ENCODE results near the gene SEC22A. TPM values are rescaled to one million over a fixed set of nuclear protein-coding genes. Genes with fewer than 3 reads are reported as not detected.

The SEC22A gene
- total and polyA plus RNA-seq, 4 experiments from 2014 or later, result 19.4 to 26.5 (median 22.5) TPM

DNA sequence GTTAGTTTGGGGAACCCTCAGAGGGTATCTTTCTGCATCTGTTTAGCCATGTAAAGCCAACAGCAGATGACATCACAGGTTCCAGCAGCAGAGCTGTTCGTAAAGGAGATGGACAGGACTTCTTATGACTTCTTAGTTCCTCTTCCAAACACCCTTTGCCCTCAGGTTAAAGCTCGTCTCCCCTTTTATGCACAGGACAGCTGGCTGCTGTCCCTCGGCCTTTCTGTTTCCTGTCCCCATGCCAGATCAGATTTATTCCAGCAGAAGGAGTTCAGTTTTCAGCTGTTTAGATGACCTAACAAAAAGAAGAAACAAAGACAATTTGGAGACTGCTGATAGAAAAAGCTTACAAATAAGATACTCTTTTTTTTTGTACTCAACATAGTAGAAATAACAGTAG lies 45.1 kb downstream of the SEC22A start:
- peak overlapping the region in 1 of 7 donors; percentile 24 for H3K27ac Mint-ChIP-seq
- no peaks in the 10 kb centered on the region for H3K27me3 Mint-ChIP-seq
- ChIA-PET CTCF (ENCODE audit: partially characterized antibody) (no interaction called here), POLR2A (ENCODE audit: partially characterized antibody) (no interaction called here)
- H3K4me3 Mint-ChIP-seq, result no peak overlapping the region
- Histone ChIP-seq H3K27me3 (ENCODE audit: insufficient read depth, low read length) (no peaks in the 10 kb centered on the region), H3K36me3 (ENCODE audit: insufficient read depth, low read length) (peaks cover 12% of the 10 kb centered on the region), H3K4me3 (ENCODE audit: low read length in 2 of 2) (no peak overlapping the region), H3K9me3 (ENCODE audit: control insufficient read depth in 1 of 2, low read length in 2 of 2) (no peaks in the 10 kb centered on the region), H3K4me1 (ENCODE audit: insufficient read depth, low read length) (no peaks in the 10 kb centered on the region), H3K27ac (ENCODE audit: low read depth, low read length) (no peak overlapping the region)
- H3K9me3 Mint-ChIP-seq, result no peaks in the 10 kb centered on the region
- no peak for DNase-seq
- H3K36me3 Mint-ChIP-seq, result peaks cover 51 to 59% of the 10 kb centered on the region in 2 donors
- peaks cover 8 to 19% (median 10%) of the 10 kb centered on the region in 4 donors for H3K4me1 Mint-ChIP-seq
- intact Hi-C loops (cut with micrococcal nuclease), result no loop called here

DNA sequence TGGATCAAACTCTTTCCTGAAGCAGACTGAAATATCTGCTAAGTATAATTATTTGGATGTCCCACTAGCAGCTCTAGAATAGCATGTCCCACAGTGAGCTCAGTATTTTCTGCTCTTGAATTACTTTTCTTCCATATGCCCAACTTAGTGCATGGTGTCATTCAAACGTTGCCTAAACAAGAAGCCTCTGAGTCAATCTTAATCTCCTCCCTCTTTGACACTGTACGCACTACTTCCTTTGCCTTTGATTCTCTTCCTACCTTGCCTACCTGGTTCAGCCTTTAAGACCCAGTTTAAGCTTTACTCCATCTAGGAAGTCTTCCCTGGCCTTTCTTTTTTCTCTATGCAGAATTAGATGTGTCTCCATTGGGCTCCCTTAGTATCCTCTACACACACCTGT lies 54.5 kb downstream of the SEC22A start:
- CTCF ChIA-PET (ENCODE audit: partially characterized antibody), result no interaction called here
- Histone ChIP-seq H3K36me3 (ENCODE audit: insufficient read depth, low read length) (no peaks in the 10 kb centered on the region), H3K4me1 (ENCODE audit: insufficient read depth, low read length) (no peaks in the 10 kb centered on the region), H3K27me3 (ENCODE audit: insufficient read depth, low read length) (no peaks in the 10 kb centered on the region), H3K4me3 (ENCODE audit: low read length in 2 of 2) (no peak overlapping the region), H3K27ac (ENCODE audit: low read depth, low read length) (no peak overlapping the region), H3K9me3 (ENCODE audit: control insufficient read depth in 1 of 2, low read length in 2 of 2) (no peaks in the 10 kb centered on the region)
- Mint-ChIP-seq H3K4me3 (peak overlapping the region in 1 of 8 donors; percentile 18), H3K27me3 (no peaks in the 10 kb centered on the region), H3K9me3 (no peaks in the 10 kb centered on the region), H3K4me1 (peaks cover 0 to 4% (median 2%) of the 10 kb centered on the region in 4 donors), H3K36me3 (peaks cover 5 to 29% of the 10 kb centered on the region in 2 donors), H3K27ac (peak overlapping the region in 1 of 7 donors; percentile 5)
- intact Hi-C loops (cut with micrococcal nuclease), result no loop called here
- no peak for DNase-seq
- POLR2A ChIA-PET (ENCODE audit: partially characterized antibody), result no interaction called here

DNA sequence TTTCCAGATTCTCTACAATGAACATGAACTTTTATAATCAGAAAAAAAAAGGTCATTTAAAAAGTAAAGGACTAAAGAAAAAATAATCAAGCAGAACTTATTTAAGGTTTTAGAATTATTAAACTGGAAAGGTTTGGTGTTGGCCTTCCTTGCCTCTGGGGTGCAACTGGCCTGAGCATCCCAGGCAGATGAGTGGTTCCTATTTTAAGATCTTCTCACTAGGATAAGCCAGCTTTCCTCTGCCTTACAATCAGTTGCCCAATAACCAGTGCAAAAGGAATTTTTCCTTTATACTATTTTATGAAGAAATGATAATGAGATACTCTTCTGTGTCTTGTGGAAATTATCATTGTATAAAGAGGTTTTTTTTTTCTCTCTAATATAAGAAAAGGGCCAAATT lies 56.6 kb downstream of the SEC22A start:
- intact Hi-C loops (cut with micrococcal nuclease), result loop anchor here (1.0 to 2.0 kb wide), 3 partner anchors 230 to 1712 kb away; no protein-coding TSS in a partner anchor
- Mint-ChIP-seq H3K36me3 (peaks cover 12 to 28% of the 10 kb centered on the region in 2 donors), H3K27me3 (no peaks in the 10 kb centered on the region), H3K4me1 (peaks cover 0 to 4% (median 2%) of the 10 kb centered on the region in 4 donors), H3K9me3 (no peaks in the 10 kb centered on the region), H3K27ac (peak overlapping the region in 1 of 7 donors; percentile 65), H3K4me3 (no peak overlapping the region)
- Histone ChIP-seq H3K4me3 (ENCODE audit: low read length in 2 of 2) (no peak overlapping the region), H3K27me3 (ENCODE audit: insufficient read depth, low read length) (no peaks in the 10 kb centered on the region), H3K27ac (ENCODE audit: low read depth, low read length) (no peak overlapping the region), H3K36me3 (ENCODE audit: insufficient read depth, low read length) (no peaks in the 10 kb centered on the region), H3K9me3 (ENCODE audit: control insufficient read depth in 1 of 2, low read length in 2 of 2) (no peaks in the 10 kb centered on the region), H3K4me1 (ENCODE audit: insufficient read depth, low read length) (no peaks in the 10 kb centered on the region)
- ChIA-PET CTCF (ENCODE audit: partially characterized antibody) (interaction anchor here (0.9 kb wide), 1 partner anchor 315 kb away, joined by 3 read pairs; no protein-coding TSS in a partner anchor), POLR2A (ENCODE audit: partially characterized antibody) (no interaction called here)
- DNase-seq, result no peak

DNA sequence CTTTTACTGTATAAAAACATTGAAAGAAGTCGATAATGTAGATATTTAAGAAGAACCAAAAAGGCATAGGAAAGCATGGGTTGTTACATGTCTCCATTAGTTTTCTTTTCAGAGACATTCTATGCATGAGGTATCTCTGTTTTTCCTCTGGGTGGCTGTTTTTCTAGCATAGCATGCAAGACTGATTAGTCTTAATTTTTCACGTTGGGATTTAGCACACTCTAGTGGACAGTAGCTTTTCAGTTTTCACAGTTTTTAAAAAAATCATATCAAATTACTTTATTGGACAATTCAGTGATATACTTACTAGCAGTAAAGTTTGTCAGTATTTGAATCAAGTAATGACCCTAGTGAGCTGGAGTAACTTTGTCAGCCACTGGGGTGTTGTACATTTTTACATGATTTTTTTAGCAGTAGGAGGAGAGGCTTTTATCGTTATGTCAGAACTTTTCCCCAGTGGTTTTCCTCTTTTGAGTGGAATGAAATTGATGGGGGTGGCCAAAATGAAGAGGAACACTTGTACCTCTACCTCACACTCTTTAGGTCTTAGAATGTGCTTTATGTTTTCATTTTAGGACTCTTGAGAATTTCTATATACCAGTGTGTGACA lies 57.2 kb downstream of the SEC22A start:
- H3K27me3 ChIP-seq (ENCODE audit: insufficient read depth, low read length), result no peaks in the 10 kb centered on the region
- Mint-ChIP-seq H3K27ac (peak overlapping the region in 3 of 7 donors; percentile 8 to 65 (median 46)), H3K36me3 (peaks cover 14 to 29% of the 10 kb centered on the region in 2 donors), H3K4me1 (peaks cover 0 to 4% (median 2%) of the 10 kb centered on the region in 4 donors), H3K27me3 (no peaks in the 10 kb centered on the region), H3K4me3 (no peak overlapping the region), H3K9me3 (no peaks in the 10 kb centered on the region)
- intact Hi-C loops (cut with micrococcal nuclease), result loop anchor here (1.0 to 2.0 kb wide), 3 partner anchors 231 to 1712 kb away; no protein-coding TSS in a partner anchor
- H3K4me3 ChIP-seq (ENCODE audit: low read length in 2 of 2), result no peak overlapping the region
- no peaks in the 10 kb centered on the region for H3K4me1 ChIP-seq (ENCODE audit: insufficient read depth, low read length)
- DNase-seq, result peak in 4 of 5 donors; percentile 7 to 24 (median 12)
- no peak overlapping the region for H3K27ac ChIP-seq (ENCODE audit: low read depth, low read length)
- ChIA-PET POLR2A (ENCODE audit: partially characterized antibody) (no interaction called here), CTCF (ENCODE audit: partially characterized antibody) (interaction anchor here (0.9 kb wide), 1 partner anchor 316 kb away, joined by 3 read pairs; no protein-coding TSS in a partner anchor)
- H3K36me3 ChIP-seq (ENCODE audit: insufficient read depth, low read length), result no peaks in the 10 kb centered on the region
- no peaks in the 10 kb centered on the region for H3K9me3 ChIP-seq (ENCODE audit: control insufficient read depth in 1 of 2, low read length in 2 of 2)

DNA sequence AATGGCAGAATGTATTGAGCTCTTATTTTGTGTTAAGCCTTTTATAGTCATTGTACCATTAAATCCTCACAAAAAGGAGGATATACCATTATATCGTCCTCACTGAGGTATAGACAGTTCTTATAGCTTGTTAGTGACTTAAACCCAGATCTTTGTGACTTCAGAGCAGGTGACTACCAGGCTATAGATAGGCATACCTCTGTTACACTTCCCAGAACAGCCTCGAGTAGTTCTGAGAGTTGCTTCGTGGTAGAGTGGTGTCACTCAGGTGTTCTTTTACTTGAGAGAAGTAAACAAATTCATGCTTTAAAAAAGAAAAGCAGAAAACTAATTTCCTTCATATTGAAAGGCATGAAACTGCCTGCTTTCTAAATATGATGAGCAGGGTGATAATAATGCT lies 59.9 kb downstream of the SEC22A start:
- CTCF ChIA-PET (ENCODE audit: partially characterized antibody), result no interaction called here
- intact Hi-C loops (cut with micrococcal nuclease), result no loop called here

DNA sequence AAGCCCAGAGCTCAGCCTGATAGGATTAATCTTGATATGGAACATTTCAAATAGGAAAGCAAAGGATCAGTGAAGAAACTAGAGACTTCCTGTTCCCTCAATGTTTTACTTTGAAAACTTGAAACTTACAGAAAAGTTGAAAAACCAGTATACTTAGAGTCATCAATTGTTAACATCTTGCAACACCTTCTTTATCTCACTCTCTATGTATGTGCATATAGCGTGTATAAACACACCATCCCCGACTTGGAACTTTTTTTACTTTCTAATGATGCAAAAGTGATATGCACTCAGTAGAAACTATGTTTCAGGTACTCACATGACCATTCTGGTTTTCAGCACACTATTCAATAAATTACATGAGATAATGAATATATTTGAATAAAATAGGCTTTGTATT lies 60.5 kb downstream of the SEC22A start:
- no peak for DNase-seq
- Mint-ChIP-seq H3K27me3 (no peaks in the 10 kb centered on the region), H3K27ac (peak overlapping the region in 1 of 7 donors; percentile 33), H3K9me3 (peaks cover 0 to 2% (median 0%) of the 10 kb centered on the region in 8 donors), H3K4me3 (no peak overlapping the region), H3K36me3 (peaks cover 44 to 45% of the 10 kb centered on the region in 2 donors), H3K4me1 (peaks cover 0 to 5% (median 1%) of the 10 kb centered on the region in 4 donors)
- H3K4me1 ChIP-seq (ENCODE audit: insufficient read depth, low read length), result no peaks in the 10 kb centered on the region
- POLR2A ChIA-PET (ENCODE audit: partially characterized antibody), result no interaction called here
- no peaks in the 10 kb centered on the region for H3K27me3 ChIP-seq (ENCODE audit: insufficient read depth, low read length)
- no peak overlapping the region for H3K27ac ChIP-seq (ENCODE audit: low read depth, low read length)
- CTCF ChIA-PET (ENCODE audit: partially characterized antibody), result no interaction called here
- intact Hi-C loops (cut with micrococcal nuclease), result no loop called here
- no peaks in the 10 kb centered on the region for H3K36me3 ChIP-seq (ENCODE audit: insufficient read depth, low read length)
- H3K4me3 ChIP-seq (ENCODE audit: low read length in 2 of 2), result no peak overlapping the region
- no peaks in the 10 kb centered on the region for H3K9me3 ChIP-seq (ENCODE audit: control insufficient read depth in 1 of 2, low read length in 2 of 2)

More for the DNA sequence above, 59.9 kb downstream of the SEC22A start:
- H3K27ac Mint-ChIP-seq, result no peak overlapping the region
- H3K27me3 Mint-ChIP-seq, result no peaks in the 10 kb centered on the region
- DNase-seq, result no peak
- Histone ChIP-seq H3K27ac (ENCODE audit: low read depth, low read length) (no peak overlapping the region), H3K9me3 (ENCODE audit: control insufficient read depth in 1 of 2, low read length in 2 of 2) (no peaks in the 10 kb centered on the region), H3K27me3 (ENCODE audit: insufficient read depth, low read length) (no peaks in the 10 kb centered on the region), H3K36me3 (ENCODE audit: insufficient read depth, low read length) (no peaks in the 10 kb centered on the region), H3K4me3 (ENCODE audit: low read length in 2 of 2) (no peak overlapping the region), H3K4me1 (ENCODE audit: insufficient read depth, low read length) (no peaks in the 10 kb centered on the region)
- peaks cover 0 to 5% (median 1%) of the 10 kb centered on the region in 4 donors for H3K4me1 Mint-ChIP-seq
- H3K36me3 Mint-ChIP-seq, result peaks cover 39 to 40% of the 10 kb centered on the region in 2 donors
- POLR2A ChIA-PET (ENCODE audit: partially characterized antibody), result no interaction called here
- no peak overlapping the region for H3K4me3 Mint-ChIP-seq
- H3K9me3 Mint-ChIP-seq, result peaks cover 0 to 2% (median 0%) of the 10 kb centered on the region in 8 donors

DNA sequence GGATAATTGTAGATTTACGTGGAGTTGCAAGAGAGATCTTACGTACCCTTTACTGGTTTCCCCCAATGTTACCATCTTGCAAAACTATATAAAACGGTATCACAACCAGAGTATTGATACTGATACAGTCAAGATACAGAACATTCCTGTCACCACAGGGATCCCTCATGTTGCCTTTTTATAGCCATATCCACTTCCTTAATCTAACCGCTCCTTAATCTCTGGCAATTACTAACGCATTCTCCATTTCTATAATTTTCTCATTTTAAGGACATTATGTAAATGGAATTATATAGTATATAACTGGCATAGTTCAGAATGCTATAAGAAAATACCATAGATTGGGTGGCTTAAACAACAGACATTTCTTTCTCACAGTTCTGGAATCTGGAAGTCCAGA lies 61.1 kb downstream of the SEC22A start:
- no peaks in the 10 kb centered on the region for H3K27me3 ChIP-seq (ENCODE audit: insufficient read depth, low read length)
- ChIA-PET POLR2A (ENCODE audit: partially characterized antibody) (no interaction called here), CTCF (ENCODE audit: partially characterized antibody) (no interaction called here)
- no peaks in the 10 kb centered on the region for H3K9me3 ChIP-seq (ENCODE audit: control insufficient read depth in 1 of 2, low read length in 2 of 2)
- peaks cover 0 to 5% (median 1%) of the 10 kb centered on the region in 4 donors for H3K4me1 Mint-ChIP-seq
- intact Hi-C loops (cut with micrococcal nuclease), result no loop called here
- peak overlapping the region in 1 of 7 donors; percentile 25 for H3K27ac Mint-ChIP-seq
- no peak for DNase-seq
- H3K27ac ChIP-seq (ENCODE audit: low read depth, low read length), result no peak overlapping the region
- H3K36me3 ChIP-seq (ENCODE audit: insufficient read depth, low read length), result no peaks in the 10 kb centered on the region
- H3K36me3 Mint-ChIP-seq, result peaks cover 48 to 50% of the 10 kb centered on the region in 2 donors
- H3K4me1 ChIP-seq (ENCODE audit: insufficient read depth, low read length), result no peaks in the 10 kb centered on the region
- peaks cover 0 to 2% (median 0%) of the 10 kb centered on the region in 8 donors for H3K9me3 Mint-ChIP-seq
- no peak overlapping the region for H3K4me3 Mint-ChIP-seq
- no peak overlapping the region for H3K4me3 ChIP-seq (ENCODE audit: low read length in 2 of 2)
- no peaks in the 10 kb centered on the region for H3K27me3 Mint-ChIP-seq

Measured in CD4-positive, alpha-beta memory T cell (primary cell).